ENCODE results near the gene JKAMP.

DNA sequence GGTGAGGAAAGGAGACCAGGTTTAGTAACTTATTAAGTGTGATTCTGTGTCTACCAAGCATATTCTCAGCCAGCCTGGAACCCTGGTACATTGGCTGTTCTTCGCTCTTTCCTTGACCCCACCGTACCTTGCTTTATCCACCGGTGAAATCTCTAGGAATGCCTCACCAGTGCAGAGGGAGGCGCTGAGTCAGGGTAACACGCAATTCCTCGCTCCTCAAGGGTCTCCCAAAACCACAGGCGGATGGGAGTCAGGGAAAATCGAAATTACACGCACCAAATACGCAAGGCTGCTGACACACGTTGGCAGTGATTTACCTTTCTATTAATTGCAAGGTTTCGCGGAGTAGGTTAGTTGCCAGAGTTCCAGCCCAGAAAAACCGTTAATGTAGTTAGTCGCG is 954 bp upstream of the JKAMP start:
- TF ChIP-seq, protein P1, sequence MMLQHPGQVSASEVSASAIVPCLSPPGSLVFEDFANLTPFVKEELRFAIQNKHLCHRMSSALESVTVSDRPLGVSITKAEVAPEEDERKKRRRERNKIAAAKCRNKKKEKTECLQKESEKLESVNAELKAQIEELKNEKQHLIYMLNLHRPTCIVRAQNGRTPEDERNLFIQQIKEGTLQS (IDR thresholded peaks at IDR 0.05): no peak
- TF ChIP-seq RAD21 (IDR thresholded peaks at IDR 0.05; ENCODE audit: low read depth) (no peak), ELF1 (IDR thresholded peaks at IDR 0.05; ENCODE audit: borderline replicate concordance, low read depth) (no peak), CEBPB (IDR thresholded peaks at IDR 0.05; ENCODE audit: low read depth) (no peak), EZH2 (IDR thresholded peaks at IDR 0.05) (no peak)
- TF ChIP-seq, protein P2, sequence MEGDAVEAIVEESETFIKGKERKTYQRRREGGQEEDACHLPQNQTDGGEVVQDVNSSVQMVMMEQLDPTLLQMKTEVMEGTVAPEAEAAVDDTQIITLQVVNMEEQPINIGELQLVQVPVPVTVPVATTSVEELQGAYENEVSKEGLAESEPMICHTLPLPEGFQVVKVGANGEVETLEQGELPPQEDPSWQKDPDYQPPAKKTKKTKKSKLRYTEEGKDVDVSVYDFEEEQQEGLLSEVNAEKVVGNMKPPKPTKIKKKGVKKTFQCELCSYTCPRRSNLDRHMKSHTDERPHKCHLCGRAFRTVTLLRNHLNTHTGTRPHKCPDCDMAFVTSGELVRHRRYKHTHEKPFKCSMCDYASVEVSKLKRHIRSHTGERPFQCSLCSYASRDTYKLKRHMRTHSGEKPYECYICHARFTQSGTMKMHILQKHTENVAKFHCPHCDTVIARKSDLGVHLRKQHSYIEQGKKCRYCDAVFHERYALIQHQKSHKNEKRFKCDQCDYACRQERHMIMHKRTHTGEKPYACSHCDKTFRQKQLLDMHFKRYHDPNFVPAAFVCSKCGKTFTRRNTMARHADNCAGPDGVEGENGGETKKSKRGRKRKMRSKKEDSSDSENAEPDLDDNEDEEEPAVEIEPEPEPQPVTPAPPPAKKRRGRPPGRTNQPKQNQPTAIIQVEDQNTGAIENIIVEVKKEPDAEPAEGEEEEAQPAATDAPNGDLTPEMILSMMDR (IDR thresholded peaks at IDR 0.05 in 2 of 3, conservative IDR thresholded peaks at IDR 0.05 in 1 of 3; ENCODE audit: borderline replicate concordance in 1 of 3, insufficient read depth in 1 of 3, low read depth in 2 of 3, low read length in 2 of 3): no peak

Data from HCT116 (cell line).